K562 (cell line): ENCODE data around the gene MRPL52. TPM values are rescaled to one million over a fixed set of nuclear protein-coding genes. Genes with fewer than 3 reads are reported as not detected.
A peak's percentile ranks its signal among the peaks of the same experiment; 100 is the strongest.

Experiments used
- ADNP ChIP-seq: fragments of 200-800 bp; sonication (Bioruptor generic); IDR thresholded peaks from 2 replicates; pipeline ENCODE4 v1.6.1; 2016; ENCODE audit warnings: missing genetic modification characterization, missing compliant biosample characterization
- CTCF ChIP-seq, 3 experiments: IDR thresholded peaks in 2 of 3; conservative IDR thresholded peaks in 1 of 3; 2 replicates each; pipeline ENCODE4 v1.5.1; 2011 to 2012; ENCODE audit warnings: low read length in 3 of 3, mild to moderate bottlenecking in 3 of 3, control low read depth in 2 of 3, improper control_type of control experiment in 1 of 3, inconsistent platforms in 1 of 3, low read depth in 1 of 3, mixed read lengths in 1 of 3, moderate library complexity in 1 of 3; ENCODE audit not compliant: insufficient read depth in 2 of 3
- IRF1 ChIP-seq: sonication (generic); formaldehyde crosslinking; IDR thresholded peaks from 2 replicates; pipeline ENCODE4 v1.8.0; 2022; ENCODE audit warnings: missing genetic modification reagents, mild to moderate bottlenecking, borderline replicate concordance
- MLX ChIP-seq, 2 experiments: fragments of 450-650 bp in 1 of 2; sonication (generic) in 1 of 2; formaldehyde crosslinking; conservative IDR thresholded peaks; 2 replicates each; pipeline versions ENCODE4 v1.4.0 to v1.8.1; 2020 to 2022; ENCODE audit warnings: mild to moderate bottlenecking in 1 of 2, missing genetic modification reagents in 1 of 2
- NR1H2 ChIP-seq: sonication (generic); formaldehyde crosslinking; IDR thresholded peaks from 2 replicates; pipeline ENCODE4 v1.4.0; 2020; ENCODE audit warnings: mild to moderate bottlenecking, missing genetic modification reagents
- RBFOX2 ChIP-seq: fragments of 200-400 bp; formaldehyde crosslinking; IDR thresholded peaks from 2 replicates; pipeline ENCODE4 v1.6.1; 2017; ENCODE audit warnings: low read depth, mild to moderate bottlenecking, low read length, moderate library complexity
- RBM22 ChIP-seq: fragments of 200-400 bp; formaldehyde crosslinking; IDR thresholded peaks from 2 replicates; pipeline ENCODE4 v1.6.1; 2018; ENCODE audit warnings: low read length, low read depth; ENCODE audit not compliant: poor library complexity, severe bottlenecking
- SNRNP70 ChIP-seq: fragments of 200-400 bp; formaldehyde crosslinking; optimal IDR thresholded peaks from 2 replicates; pipeline ENCODE3; 2017; ENCODE audit warnings: low read depth, low read length
- ZNF232 ChIP-seq: sonication (generic); formaldehyde crosslinking; IDR thresholded peaks from 2 replicates; pipeline ENCODE4 v1.8.0; 2022; ENCODE audit warnings: mild to moderate bottlenecking, missing genetic modification reagents
- ZNF655 ChIP-seq: fragments of 250-450 bp; sonication (Bioruptor Pico); IDR thresholded peaks from 2 replicates; pipeline ENCODE4 v1.5.0; 2021
- polyA plus RNA-seq, 8 experiments: library from polyadenylated mRNA; depleted of rRNA in 4 of 8; stranded (reverse) in 5 of 8; unstranded in 3 of 8; fragments of >200 nt; fragmentation: Nextera tagmentation in 2 of 8; fragmentation: Illumina TruSeq in 1 of 8; extraction: Ambion mirVana in 2 of 8; extraction: Trizol in 1 of 8; gene quantifications; 2 replicates each; pipeline versions ENCODE4 v1.2.1 to v1.2.3, GENCODE V29; 2011 to 2014; ENCODE audit warnings: inconsistent platforms in 1 of 8, missing spikeins in 1 of 8
- total RNA-seq, 7 experiments: library from RNA; depleted of rRNA in 6 of 7; stranded (reverse); fragments of >200 nt in 6 of 7; fragmentation: Illumina TruSeq in 2 of 7; extraction: Trizol in 2 of 7; gene quantifications; 2 replicates each; pipeline versions ENCODE4 v1.2.1 to v1.2.3, GENCODE V29; 2011 to 2021; ENCODE audit warnings: low replicate concordance in 1 of 7

MRPL52 gene
- total and polyA plus RNA-seq, 9 of the 15 experiments (the other 6 are each of a cell fraction or from before 2014, with no cell fraction given), result 56.5 to 213 (median 168) TPM

- TF ChIP-seq ZNF655 (CRISPR knock-in tag), result no peak
- 0 out of 2 replicates have a peak, but pooled peaks have one; percentile 9 for TF ChIP-seq RBFOX2
- TF ChIP-seq MLX (CRISPR knock-in tag; conservative IDR thresholded peaks at IDR 0.05), result no peak
- TF ChIP-seq ZNF232, result no peak
- TF ChIP-seq NR1H2 (CRISPR knock-in tag), result no peak
- TF ChIP-seq CTCF (IDR thresholded peaks at IDR 0.05 in 2 of 3, conservative IDR thresholded peaks at IDR 0.05 in 1 of 3; ENCODE audit: insufficient read depth in 2 of 3, low read depth in 1 of 3, low read length in 3 of 3), result 0 out of 6 replicates have a peak, but pooled peaks of 1 of the 3 experiments have one; percentile 17
- TF ChIP-seq ADNP (tag), result no peak
- no peak for TF ChIP-seq SNRNP70
- TF ChIP-seq IRF1, result no peak
- peak; percentile 34 for TF ChIP-seq RBM22
These were observed 6.8 kb downstream of the MRPL52 start, which contains the start of gene MMP14 (continued) for GRCh38 chr14:22836301-22837113.
